Ishikawa (cell line): ENCODE data around the gene FOXL2.

Experiments used
- EGR1 ChIP-seq: IDR thresholded peaks from 2 replicates; pipeline ENCODE4 v1.6.1; 2012
- EP300 ChIP-seq: IDR thresholded peaks from 2 replicates; pipeline ENCODE4 v1.6.1; 2012; ENCODE audit warnings: borderline replicate concordance
- TAF1 ChIP-seq: IDR thresholded peaks from 2 replicates; pipeline ENCODE4 v1.6.1; 2012; ENCODE audit warnings: low read depth, mild to moderate bottlenecking
- TEAD4 ChIP-seq: IDR thresholded peaks from 2 replicates; pipeline ENCODE4 v1.6.1; 2012
- TF ChIP-seq, protein P1 (sequence below): IDR thresholded peaks from 2 replicates; pipeline ENCODE4 v1.6.1; 2012; ENCODE audit warnings: low read depth, mild to moderate bottlenecking
- TF ChIP-seq, protein P2 (sequence below): IDR thresholded peaks from 2 replicates; pipeline ENCODE4 v1.6.1; 2012

DNA sequence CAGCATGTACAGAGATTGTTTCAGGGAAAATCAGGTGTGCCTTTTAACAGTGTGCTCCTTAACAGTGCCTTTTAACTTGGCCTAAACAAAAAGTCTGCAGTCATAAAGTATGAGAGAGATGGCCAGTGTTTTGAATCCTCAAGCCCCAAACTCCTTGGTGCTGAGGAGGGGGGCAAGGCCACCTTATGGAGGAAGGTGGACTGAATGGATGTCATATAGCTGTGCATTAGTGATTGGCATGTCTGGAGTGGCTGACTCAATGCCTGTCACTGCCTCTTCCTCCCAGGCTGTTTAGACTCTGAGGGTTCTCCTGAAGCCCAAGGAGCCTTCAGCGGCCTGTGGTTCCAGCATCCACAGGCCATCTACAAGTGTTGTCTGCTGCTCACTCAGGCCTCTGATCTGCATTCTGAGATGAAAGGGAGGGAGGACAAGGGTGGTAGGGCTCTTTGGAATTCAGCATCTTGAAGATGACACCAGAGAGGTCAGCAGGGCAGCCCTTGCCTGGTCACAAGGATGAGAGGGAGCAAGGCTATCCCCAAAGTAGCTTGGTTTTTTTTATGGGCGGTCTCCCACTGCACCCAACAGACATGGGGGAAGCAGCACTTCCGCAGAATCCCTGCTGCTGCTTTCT is 1.5 kb upstream of the FOXL2 start:
- TF ChIP-seq EP300, result no peak
- no peak for TF ChIP-seq TEAD4
- TF ChIP-seq, protein P1, sequence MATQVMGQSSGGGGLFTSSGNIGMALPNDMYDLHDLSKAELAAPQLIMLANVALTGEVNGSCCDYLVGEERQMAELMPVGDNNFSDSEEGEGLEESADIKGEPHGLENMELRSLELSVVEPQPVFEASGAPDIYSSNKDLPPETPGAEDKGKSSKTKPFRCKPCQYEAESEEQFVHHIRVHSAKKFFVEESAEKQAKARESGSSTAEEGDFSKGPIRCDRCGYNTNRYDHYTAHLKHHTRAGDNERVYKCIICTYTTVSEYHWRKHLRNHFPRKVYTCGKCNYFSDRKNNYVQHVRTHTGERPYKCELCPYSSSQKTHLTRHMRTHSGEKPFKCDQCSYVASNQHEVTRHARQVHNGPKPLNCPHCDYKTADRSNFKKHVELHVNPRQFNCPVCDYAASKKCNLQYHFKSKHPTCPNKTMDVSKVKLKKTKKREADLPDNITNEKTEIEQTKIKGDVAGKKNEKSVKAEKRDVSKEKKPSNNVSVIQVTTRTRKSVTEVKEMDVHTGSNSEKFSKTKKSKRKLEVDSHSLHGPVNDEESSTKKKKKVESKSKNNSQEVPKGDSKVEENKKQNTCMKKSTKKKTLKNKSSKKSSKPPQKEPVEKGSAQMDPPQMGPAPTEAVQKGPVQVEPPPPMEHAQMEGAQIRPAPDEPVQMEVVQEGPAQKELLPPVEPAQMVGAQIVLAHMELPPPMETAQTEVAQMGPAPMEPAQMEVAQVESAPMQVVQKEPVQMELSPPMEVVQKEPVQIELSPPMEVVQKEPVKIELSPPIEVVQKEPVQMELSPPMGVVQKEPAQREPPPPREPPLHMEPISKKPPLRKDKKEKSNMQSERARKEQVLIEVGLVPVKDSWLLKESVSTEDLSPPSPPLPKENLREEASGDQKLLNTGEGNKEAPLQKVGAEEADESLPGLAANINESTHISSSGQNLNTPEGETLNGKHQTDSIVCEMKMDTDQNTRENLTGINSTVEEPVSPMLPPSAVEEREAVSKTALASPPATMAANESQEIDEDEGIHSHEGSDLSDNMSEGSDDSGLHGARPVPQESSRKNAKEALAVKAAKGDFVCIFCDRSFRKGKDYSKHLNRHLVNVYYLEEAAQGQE, result no peak
- no peak for TF ChIP-seq TAF1
- TF ChIP-seq EGR1, result no peak
- TF ChIP-seq, protein P2, sequence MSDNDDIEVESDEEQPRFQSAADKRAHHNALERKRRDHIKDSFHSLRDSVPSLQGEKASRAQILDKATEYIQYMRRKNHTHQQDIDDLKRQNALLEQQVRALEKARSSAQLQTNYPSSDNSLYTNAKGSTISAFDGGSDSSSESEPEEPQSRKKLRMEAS, result no peak
